Panc1 (cell line): ENCODE measurements around the gene SFN. TPM values are rescaled to one million over a fixed set of nuclear protein-coding genes. Genes with fewer than 3 reads are reported as not detected.

Source experiments
- ATAC-seq: fragments of 200-7000 bp; cut with Tn5 transposase; 2 replicates; pipeline ENCODE4 v1.9.1; 2020; ENCODE audit warnings: mild to moderate bottlenecking, moderate library complexity
- BruUV-seq: library from RNA; stranded (reverse); fragments of 400-500 nt; replicated peaks from 2 replicates; lab custom pipeline; 2021; lab: Mats Ljungman, UMichigan
- CTCF ChIA-PET: fragments of 300-600 bp; sonication (Branson Sonifier 250); formaldehyde crosslinking; loops from one replicate; lab custom pipeline; 2022; ENCODE audit warnings: antibody characterized with exemption; lab: Charles Lee
- POLR2A ChIA-PET: fragments of 300-600 bp; sonication (Branson Sonifier 250); formaldehyde crosslinking; loops from one replicate; lab custom pipeline; 2022; ENCODE audit warnings: antibody characterized with exemption; lab: Charles Lee
- DNase-seq: peaks from one replicate; pipeline ENCODE4 v3.0.0-alpha.2; 2010; ENCODE audit warnings: low read depth, low spot score
- H3K27ac ChIP-seq: 2 replicates; pipeline ENCODE4 v1.5.1; 2011; ENCODE audit warnings: mild to moderate bottlenecking, low read length, inconsistent platforms
- H3K27me3 ChIP-seq: fragments of 200-500 bp; sonication (Bioruptor generic); 2 replicates; pipeline ENCODE4 v1.6.0; 2014; ENCODE audit warnings: low read length, inconsistent platforms; ENCODE audit not compliant: control insufficient read depth, insufficient read depth
- H3K36me3 ChIP-seq: fragments of 200-500 bp; sonication (Bioruptor generic); 2 replicates; pipeline ENCODE4 v1.5.1; 2014; ENCODE audit warnings: inconsistent platforms, mild to moderate bottlenecking, low read length, moderate library complexity; ENCODE audit not compliant: control insufficient read depth, insufficient read depth
- H3K4me1 ChIP-seq: 2 replicates; pipeline ENCODE4 v1.5.1; 2011; ENCODE audit warnings: inconsistent platforms, mild to moderate bottlenecking, low read length, moderate library complexity; ENCODE audit not compliant: control insufficient read depth, insufficient read depth
- H3K4me3 ChIP-seq, 2 experiments: 2 replicates each; pipeline ENCODE4 v1.5.1; 2011 to 2012; ENCODE audit warnings: low read depth in 2 of 2, low read length in 2 of 2, mild to moderate bottlenecking in 2 of 2, inconsistent platforms in 1 of 2, moderate library complexity in 1 of 2
- H3K9me3 ChIP-seq: fragments of 200-500 bp; sonication (Bioruptor generic); 2 replicates; pipeline ENCODE4 v1.5.1; 2014; ENCODE audit warnings: low read depth, mild to moderate bottlenecking, inconsistent platforms, low read length, moderate library complexity; ENCODE audit not compliant: control insufficient read depth, insufficient read depth
- POLR2AphosphoS5 ChIP-seq: IDR thresholded peaks from 2 replicates; pipeline ENCODE4 v1.6.1; 2012; ENCODE audit warnings: mild to moderate bottlenecking, low read depth, low read length, moderate library complexity
- SIN3A ChIP-seq: IDR thresholded peaks from 2 replicates; pipeline ENCODE4 v1.6.1; 2012; ENCODE audit warnings: low read depth, mild to moderate bottlenecking, low read length, moderate library complexity, borderline replicate concordance; ENCODE audit not compliant: insufficient read depth
- TCF7L2 ChIP-seq: IDR thresholded peaks from 2 replicates; pipeline ENCODE4 v1.6.1; 2011; ENCODE audit warnings: mild to moderate bottlenecking, low read depth, low read length, inconsistent platforms
- in situ Hi-C: cut with HindIII; loops from 2 replicates; pipeline ENCODE4 v1.10.0; 2016; ENCODE audit warnings: low sequenced_read_pairs, low pct_unique_long_range_greater_than_20kb
- intact Hi-C: fragments of 100-400 bp; cut with micrococcal nuclease; formaldehyde crosslinking; loops from one replicate; pipeline ENCODE4 v1.10.0; 2022; ENCODE audit not compliant: unreplicated experiment
- total RNA-seq: library from RNA; stranded (reverse); gene quantifications from one replicate; pipeline ENCODE4 v1.2.1, GENCODE V29; 2021; ENCODE audit not compliant: unreplicated experiment
- TF ChIP-seq, protein P1 (sequence below), 2 experiments: IDR thresholded peaks; 2 replicates each; pipeline ENCODE4 v1.6.1; 2011 to 2012; ENCODE audit warnings: low read depth in 2 of 2, control low read depth in 1 of 2, low read length in 1 of 2, mild to moderate bottlenecking in 1 of 2, moderate library complexity in 1 of 2; ENCODE audit not compliant: insufficient read depth in 1 of 2
- TF ChIP-seq, protein P2 (sequence below): fragments of 450-650 bp; IDR thresholded peaks from 2 replicates; pipeline ENCODE4 v1.5.1; 2017; ENCODE audit warnings: mild to moderate bottlenecking

SFN gene
- total RNA-seq, 1 experiment from 2014 or later: 188 TPM

DNA sequence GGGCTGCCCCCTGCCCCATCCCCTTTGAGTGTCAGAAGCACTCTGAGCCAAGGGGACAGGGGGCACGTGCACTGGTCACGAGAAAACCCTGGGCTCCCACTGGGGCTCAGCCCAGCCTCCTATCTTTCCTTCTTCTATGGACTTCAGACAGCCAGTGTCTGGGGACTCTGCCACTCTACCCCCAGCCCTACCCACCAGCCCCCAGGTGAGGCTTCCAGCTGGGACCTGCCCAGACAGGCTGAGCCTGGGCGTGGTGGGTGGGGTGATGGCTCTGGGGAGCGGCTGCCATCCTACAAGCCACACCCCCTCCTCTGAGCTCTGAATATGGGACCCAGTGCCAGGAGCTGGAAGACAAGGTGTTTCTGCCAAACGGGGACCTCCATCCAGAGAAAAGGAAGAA lies 8.0 kb upstream of the SFN start:
- H3K27ac ChIP-seq: no peak overlapping the region
- intact Hi-C loops (no loop called here), in situ Hi-C loops (no loop called here)
- POLR2A ChIA-PET: no interaction called here
- CTCF ChIA-PET: interaction anchor here (0.5 kb wide), 1 partner anchor 19 kb away, joined by 6 read pairs; no protein-coding TSS in a partner anchor
- H3K36me3 ChIP-seq: peaks cover 4% of the 10 kb centered on the region; the same call in 1 of the 2 replicates
- no peak for ATAC-seq
- no peaks in the 10 kb centered on the region; the same call in 1 of the 2 replicates for H3K4me1 ChIP-seq
- BruUV-seq: no TSS peak
- no peak overlapping the region for H3K4me3 ChIP-seq
- H3K27me3 ChIP-seq: no peaks in the 10 kb centered on the region
- H3K9me3 ChIP-seq: no peaks in the 10 kb centered on the region
- no peak for DNase-seq
- TF ChIP-seq, protein P1, sequence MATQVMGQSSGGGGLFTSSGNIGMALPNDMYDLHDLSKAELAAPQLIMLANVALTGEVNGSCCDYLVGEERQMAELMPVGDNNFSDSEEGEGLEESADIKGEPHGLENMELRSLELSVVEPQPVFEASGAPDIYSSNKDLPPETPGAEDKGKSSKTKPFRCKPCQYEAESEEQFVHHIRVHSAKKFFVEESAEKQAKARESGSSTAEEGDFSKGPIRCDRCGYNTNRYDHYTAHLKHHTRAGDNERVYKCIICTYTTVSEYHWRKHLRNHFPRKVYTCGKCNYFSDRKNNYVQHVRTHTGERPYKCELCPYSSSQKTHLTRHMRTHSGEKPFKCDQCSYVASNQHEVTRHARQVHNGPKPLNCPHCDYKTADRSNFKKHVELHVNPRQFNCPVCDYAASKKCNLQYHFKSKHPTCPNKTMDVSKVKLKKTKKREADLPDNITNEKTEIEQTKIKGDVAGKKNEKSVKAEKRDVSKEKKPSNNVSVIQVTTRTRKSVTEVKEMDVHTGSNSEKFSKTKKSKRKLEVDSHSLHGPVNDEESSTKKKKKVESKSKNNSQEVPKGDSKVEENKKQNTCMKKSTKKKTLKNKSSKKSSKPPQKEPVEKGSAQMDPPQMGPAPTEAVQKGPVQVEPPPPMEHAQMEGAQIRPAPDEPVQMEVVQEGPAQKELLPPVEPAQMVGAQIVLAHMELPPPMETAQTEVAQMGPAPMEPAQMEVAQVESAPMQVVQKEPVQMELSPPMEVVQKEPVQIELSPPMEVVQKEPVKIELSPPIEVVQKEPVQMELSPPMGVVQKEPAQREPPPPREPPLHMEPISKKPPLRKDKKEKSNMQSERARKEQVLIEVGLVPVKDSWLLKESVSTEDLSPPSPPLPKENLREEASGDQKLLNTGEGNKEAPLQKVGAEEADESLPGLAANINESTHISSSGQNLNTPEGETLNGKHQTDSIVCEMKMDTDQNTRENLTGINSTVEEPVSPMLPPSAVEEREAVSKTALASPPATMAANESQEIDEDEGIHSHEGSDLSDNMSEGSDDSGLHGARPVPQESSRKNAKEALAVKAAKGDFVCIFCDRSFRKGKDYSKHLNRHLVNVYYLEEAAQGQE (IDR thresholded peaks at IDR 0.05; ENCODE audit: insufficient read depth in 1 of 2, low read depth in 2 of 2, low read length in 1 of 2): no peak
- TF ChIP-seq, protein P2, sequence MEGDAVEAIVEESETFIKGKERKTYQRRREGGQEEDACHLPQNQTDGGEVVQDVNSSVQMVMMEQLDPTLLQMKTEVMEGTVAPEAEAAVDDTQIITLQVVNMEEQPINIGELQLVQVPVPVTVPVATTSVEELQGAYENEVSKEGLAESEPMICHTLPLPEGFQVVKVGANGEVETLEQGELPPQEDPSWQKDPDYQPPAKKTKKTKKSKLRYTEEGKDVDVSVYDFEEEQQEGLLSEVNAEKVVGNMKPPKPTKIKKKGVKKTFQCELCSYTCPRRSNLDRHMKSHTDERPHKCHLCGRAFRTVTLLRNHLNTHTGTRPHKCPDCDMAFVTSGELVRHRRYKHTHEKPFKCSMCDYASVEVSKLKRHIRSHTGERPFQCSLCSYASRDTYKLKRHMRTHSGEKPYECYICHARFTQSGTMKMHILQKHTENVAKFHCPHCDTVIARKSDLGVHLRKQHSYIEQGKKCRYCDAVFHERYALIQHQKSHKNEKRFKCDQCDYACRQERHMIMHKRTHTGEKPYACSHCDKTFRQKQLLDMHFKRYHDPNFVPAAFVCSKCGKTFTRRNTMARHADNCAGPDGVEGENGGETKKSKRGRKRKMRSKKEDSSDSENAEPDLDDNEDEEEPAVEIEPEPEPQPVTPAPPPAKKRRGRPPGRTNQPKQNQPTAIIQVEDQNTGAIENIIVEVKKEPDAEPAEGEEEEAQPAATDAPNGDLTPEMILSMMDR: no peak
- TF ChIP-seq TCF7L2 (no peak), SIN3A (no peak), POLR2AphosphoS5 (no peak)

DNA sequence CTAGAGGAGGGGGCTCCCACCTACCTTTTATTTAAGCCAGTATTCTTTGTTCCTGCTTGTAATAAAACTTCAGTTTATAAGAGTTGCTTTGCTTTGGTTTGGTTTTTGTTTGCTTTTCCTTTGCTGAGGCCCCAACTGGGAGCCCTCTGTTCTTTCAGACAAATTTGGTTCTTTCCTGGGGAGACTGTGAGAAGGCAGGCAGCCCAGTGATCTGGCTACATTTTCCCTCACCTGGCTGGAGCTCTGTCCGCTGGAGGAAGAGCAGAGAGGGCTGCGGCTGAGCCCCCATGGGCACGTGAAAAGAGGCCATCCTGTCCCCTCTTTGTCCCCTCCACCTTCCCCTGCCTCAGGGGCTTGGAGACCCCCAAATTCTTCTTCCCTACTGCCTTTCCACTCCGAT lies 7.3 kb upstream of the SFN start:
- Histone ChIP-seq H3K4me3 (no peak overlapping the region), H3K4me1 (no peaks in the 10 kb centered on the region; the same call in 1 of the 2 replicates), H3K9me3 (no peaks in the 10 kb centered on the region), H3K27ac (no peak overlapping the region), H3K36me3 (peaks cover 2% of the 10 kb centered on the region; the same call in 1 of the 2 replicates), H3K27me3 (no peaks in the 10 kb centered on the region)
- BruUV-seq: no TSS peak
- ATAC-seq (no peak), DNase-seq (no peak)
- intact Hi-C loops: no loop called here
- in situ Hi-C loops: no loop called here
- CTCF ChIA-PET: no interaction called here
- POLR2A ChIA-PET: no interaction called here
- TF ChIP-seq, protein P2: no peak
- no peak for TF ChIP-seq SIN3A
- no peak for TF ChIP-seq POLR2AphosphoS5
- no peak for TF ChIP-seq TCF7L2
- TF ChIP-seq, protein P1 (IDR thresholded peaks at IDR 0.05; ENCODE audit: insufficient read depth in 1 of 2, low read depth in 2 of 2, low read length in 1 of 2): no peak
